AG08395 (cell line): ENCODE data around the gene CACNA1H.
"Not testable (repeated sequence)": the region's sequence is repeated elsewhere in the genome, so short reads cannot be mapped to it uniquely, and the experiment has no call there.

Experiments
- DNase-seq: peaks from one replicate; pipeline ENCODE4 v3.0.0; 2012; ENCODE audit warnings: mixed read lengths, low spot score

Gene CACNA1H

GRCh38 chr16:1255276-1256122, 102.6 kb downstream of the CACNA1H start, which contains the start of gene TPSD1:
Gene TPSD1, plus strand, starts transcription at chr16:1256069. Its CDS starts 212 bp downstream, at chr16:1256281.
- not testable (repeated sequence) for DNase-seq

- not testable (repeated sequence) for DNase-seq
Observed at GRCh38 chr16:1256296-1256873, 103.5 kb downstream of the CACNA1H start.

DNA sequence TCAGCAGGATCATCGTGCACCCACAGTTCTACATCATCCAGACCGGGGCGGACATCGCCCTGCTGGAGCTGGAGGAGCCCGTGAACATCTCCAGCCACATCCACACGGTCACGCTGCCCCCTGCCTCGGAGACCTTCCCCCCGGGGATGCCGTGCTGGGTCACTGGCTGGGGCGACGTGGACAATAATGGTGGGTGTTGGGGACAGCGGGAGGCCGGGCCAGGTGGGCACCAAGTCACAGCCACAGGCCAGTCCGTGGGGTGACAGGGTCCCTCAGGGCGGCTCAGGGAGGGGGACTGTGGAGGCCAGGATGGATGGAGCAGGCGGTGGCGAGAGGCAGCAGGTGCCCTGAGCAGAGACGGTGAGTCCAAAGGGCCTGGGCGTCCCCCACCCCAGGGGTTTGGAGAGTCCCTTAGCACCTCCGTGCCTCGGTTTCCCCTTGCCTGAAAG, 104.0 kb downstream of the CACNA1H start:
- no peak for DNase-seq

- DNase-seq: no peak
Observed at GRCh38 chr16:1257561-1258224, 104.8 kb downstream of the CACNA1H start.

- no peak for DNase-seq
Observed at GRCh38 chr16:1258225-1258600, 105.3 kb downstream of the CACNA1H start.

- DNase-seq: no peak
Observed at GRCh38 chr16:1258906-1259759, 106.2 kb downstream of the CACNA1H start.

DNA sequence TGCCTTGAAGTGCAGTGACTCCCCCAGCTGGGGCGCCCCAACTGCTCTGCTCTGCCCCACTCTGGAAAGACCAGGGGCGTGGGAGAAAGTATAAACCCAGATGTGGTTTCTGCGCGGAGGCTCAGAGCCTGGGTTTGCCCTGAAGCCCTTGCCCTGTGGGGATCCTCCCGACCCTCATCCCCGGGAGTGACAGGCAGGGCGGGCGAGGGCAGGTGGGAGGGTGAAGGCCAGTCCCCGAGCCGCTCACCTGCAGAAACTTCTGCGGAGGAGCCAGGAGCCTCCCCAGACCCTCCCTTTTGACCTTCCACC, 106.8 kb downstream of the CACNA1H start:
- DNase-seq: no peak

- DNase-seq: no peak
Observed at GRCh38 chr16:1260101-1260680, 107.3 kb downstream of the CACNA1H start.

DNA sequence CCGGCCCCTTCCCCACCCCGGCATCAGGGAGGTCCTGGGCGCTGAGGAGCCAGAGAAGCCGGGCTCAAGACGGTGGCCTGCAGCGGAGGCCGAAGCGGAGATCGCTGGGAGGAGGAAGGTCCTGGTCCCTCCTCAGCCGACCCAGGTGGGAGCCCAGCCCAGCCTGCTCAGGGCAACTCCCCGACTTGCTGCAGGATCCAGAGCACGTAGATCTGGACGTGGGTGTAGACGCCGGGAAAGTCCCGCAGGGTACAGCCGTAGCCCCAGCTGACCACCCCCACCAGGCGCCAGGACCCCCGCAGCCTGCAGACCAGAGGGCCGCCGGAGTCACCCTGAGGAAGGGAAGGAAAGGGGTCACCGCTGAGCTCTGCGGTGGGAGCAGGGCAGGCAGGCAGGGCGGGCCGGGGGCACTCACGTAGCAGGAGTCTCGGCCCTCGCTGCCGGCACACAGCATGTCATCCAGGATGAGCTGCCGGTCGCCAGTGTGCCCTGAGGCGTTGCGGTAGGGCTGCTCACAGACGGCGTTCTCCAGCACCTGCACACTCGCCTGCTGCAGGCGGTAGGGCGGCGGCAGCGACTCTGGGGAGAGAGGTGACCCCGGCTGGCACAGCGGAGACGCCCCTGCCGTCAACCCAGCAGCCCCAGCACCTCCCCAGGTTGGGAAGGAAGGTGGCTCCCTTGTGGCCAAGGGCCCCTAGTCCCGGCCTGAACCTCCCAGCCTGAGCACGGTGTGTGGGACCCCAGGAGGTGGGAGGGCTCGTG, 108.4 kb downstream of the CACNA1H start:
- no peak for DNase-seq

GRCh38 chr16:1262210-1262845, 109.4 kb downstream of the CACNA1H start:
- DNase-seq: no peak

DNA sequence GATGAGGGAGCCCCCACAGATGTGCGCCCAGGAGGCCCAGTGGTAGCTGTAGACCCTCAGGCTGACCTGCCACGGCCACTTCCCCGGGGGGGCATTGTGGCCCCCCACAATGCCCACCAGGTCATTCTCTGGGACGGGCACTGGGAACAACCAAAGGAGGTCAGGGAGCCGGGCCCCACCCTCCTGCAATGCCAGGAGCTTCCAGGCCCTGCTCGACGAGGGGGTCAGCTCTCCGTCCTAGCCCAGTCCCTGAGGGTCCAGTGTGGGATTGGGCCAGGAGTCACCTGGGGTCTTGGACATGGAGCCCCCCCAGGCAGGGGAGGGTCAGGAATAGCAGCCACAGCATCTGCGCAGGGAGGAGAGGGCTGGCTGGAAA, 109.9 kb downstream of the CACNA1H start:
- no peak for DNase-seq

DNA sequence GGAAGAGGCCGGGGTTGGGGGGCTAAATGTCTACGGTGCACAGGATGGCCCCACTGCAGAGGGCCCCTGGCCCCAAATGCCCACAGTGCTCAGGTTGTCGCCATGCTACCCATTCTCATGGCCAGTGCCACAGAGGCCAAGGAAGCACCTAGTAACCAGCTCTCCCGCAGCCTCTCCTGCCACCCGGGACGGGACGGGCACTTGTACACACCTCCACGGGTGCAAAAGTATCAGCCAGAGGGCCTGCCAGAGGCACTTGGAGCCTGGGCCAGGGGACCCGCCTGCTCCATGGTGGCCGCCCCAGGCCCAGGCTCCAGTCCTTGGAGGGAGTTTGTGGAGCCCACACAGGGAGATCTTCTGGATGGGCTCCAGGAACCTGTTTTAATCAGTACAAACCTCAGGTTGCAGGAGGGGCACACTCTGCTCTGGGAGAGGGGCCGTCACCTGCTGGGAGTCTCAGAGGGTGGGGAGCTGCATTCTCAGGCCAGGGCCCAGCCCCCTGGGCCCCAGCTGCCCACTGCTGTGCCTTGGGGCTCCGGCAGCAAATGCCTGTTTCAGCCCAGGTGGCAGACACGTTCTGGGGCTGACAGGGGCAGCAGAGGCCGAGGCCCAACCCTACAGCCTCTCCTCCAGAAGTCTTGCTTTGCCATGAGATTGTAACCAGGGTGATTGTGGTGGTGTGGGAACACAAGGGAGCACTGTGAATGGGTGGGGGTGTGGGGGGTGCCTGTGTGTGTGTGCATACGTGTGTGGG, 110.9 kb downstream of the CACNA1H start:
- DNase-seq: no peak

DNA sequence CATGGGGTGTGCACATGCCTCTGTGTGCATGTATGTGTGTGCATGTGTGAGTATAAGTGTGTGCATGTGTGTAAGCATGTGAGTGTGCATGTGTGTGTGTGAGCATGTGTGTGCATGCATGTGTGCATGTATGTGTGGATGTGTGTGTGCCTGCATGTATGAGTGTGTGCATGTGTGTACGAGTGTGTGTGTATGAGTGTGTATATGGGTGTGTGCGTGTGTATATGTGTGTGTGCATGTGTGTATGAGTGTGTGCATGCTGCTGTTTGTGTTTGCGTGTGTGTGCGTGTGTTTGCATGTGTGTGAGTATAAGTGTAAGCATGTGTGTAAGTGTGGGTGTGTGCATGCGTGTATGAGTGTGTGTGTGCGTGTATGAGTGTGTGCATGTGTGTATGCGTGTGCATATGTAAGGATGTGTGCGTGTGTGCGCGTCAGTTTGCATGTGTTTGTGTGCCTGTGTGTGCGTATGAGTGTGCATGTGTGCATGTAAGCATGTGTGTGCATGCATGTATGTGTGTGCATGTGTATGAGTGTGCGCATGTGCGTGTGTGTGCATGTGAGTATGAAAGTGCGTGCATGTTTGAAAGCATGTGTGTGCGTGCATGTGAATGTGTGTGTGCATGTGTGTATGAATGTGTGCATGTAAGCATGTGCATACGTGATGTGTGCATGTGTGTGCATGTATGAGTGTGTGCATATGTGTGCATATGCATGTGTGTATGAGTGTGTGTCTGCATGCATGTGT, 111.6 kb downstream of the CACNA1H start:
- DNase-seq: no peak

- DNase-seq: no peak
Observed at GRCh38 chr16:1265090-1265630, 112.3 kb downstream of the CACNA1H start.

- DNase-seq: no peak
Observed at GRCh38 chr16:1265826-1266225, 112.9 kb downstream of the CACNA1H start.

- not testable (repeated sequence) for DNase-seq
Observed at GRCh38 chr16:1269418-1269817, 116.5 kb downstream of the CACNA1H start.

- no peak for DNase-seq
Observed at GRCh38 chr16:1271380-1271723, 118.4 kb downstream of the CACNA1H start.
